HepG2 (cell line): ENCODE measurements around the gene DCUN1D3. TPM values are rescaled to one million over a fixed set of nuclear protein-coding genes. Genes with fewer than 3 reads are reported as not detected.

Experiments used
- FOXO4 ChIP-seq: sonication (generic); formaldehyde crosslinking; conservative IDR thresholded peaks from 2 replicates; pipeline ENCODE4 v1.8.1; 2023; ENCODE audit warnings: missing genetic modification reagents
- GABPA ChIP-seq, 2 experiments: IDR thresholded peaks; 2 replicates each; pipeline ENCODE4 v1.6.1; 2011 to 2016; ENCODE audit warnings: low read depth in 2 of 2, low read length in 1 of 2, missing biosample characterization in 1 of 2, missing genetic modification characterization in 1 of 2
- GLI4 ChIP-seq: sonication (generic); formaldehyde crosslinking; IDR thresholded peaks from 2 replicates; pipeline ENCODE4 v1.5.1; 2020; ENCODE audit warnings: missing genetic modification reagents, mild to moderate bottlenecking, moderate library complexity, borderline replicate concordance
- ISL2 ChIP-seq: sonication (generic); formaldehyde crosslinking; IDR thresholded peaks from 2 replicates; pipeline ENCODE4 v1.5.0; 2020; ENCODE audit warnings: missing genetic modification reagents
- KLF16 ChIP-seq, 2 experiments: sonication (generic) in 1 of 2; formaldehyde crosslinking in 1 of 2; IDR thresholded peaks; 2 replicates each; pipeline versions ENCODE4 v1.6.1 to v1.8.0; 2016 to 2023; ENCODE audit warnings: missing genetic modification reagents in 2 of 2, missing compliant biosample characterization in 1 of 2
- LBX2 ChIP-seq: sonication (generic); formaldehyde crosslinking; IDR thresholded peaks from 2 replicates; pipeline ENCODE4 v1.5.0; 2020; ENCODE audit warnings: missing genetic modification reagents, mild to moderate bottlenecking, borderline replicate concordance
- NAIF1 ChIP-seq: sonication (generic); formaldehyde crosslinking; IDR thresholded peaks from 2 replicates; pipeline ENCODE4 v1.5.0; 2020; ENCODE audit warnings: mild to moderate bottlenecking, missing genetic modification reagents, borderline replicate concordance
- SALL1 ChIP-seq: sonication (generic); formaldehyde crosslinking; IDR thresholded peaks from 2 replicates; pipeline ENCODE4 v1.8.0; 2022; ENCODE audit warnings: mild to moderate bottlenecking, missing genetic modification reagents
- SCMH1 ChIP-seq: sonication (generic); formaldehyde crosslinking; IDR thresholded peaks from 2 replicates; pipeline ENCODE4 v1.9.0; 2021; ENCODE audit warnings: missing genetic modification reagents, mild to moderate bottlenecking, borderline replicate concordance
- TRAFD1 ChIP-seq: sonication (generic); formaldehyde crosslinking; IDR thresholded peaks from 2 replicates; pipeline ENCODE4 v1.5.1; 2020; ENCODE audit warnings: missing genetic modification reagents, mild to moderate bottlenecking, borderline replicate concordance
- ZBTB20 ChIP-seq: sonication (generic); formaldehyde crosslinking; IDR thresholded peaks from 2 replicates; pipeline ENCODE4 v1.8.1; 2023; ENCODE audit warnings: missing genetic modification reagents, low read depth, mild to moderate bottlenecking, borderline replicate concordance
- ZBTB7B ChIP-seq: sonication (generic); formaldehyde crosslinking; IDR thresholded peaks from 2 replicates; pipeline ENCODE4 v1.4.0; 2020; ENCODE audit warnings: missing genetic modification reagents
- ZMAT3 ChIP-seq: sonication (generic); formaldehyde crosslinking; conservative IDR thresholded peaks from 2 replicates; pipeline ENCODE4 v1.7.0; 2021; ENCODE audit warnings: missing genetic modification reagents
- ZNF160 ChIP-seq: sonication (generic); formaldehyde crosslinking; IDR thresholded peaks from 2 replicates; pipeline ENCODE4 v1.8.0; 2022; ENCODE audit warnings: mild to moderate bottlenecking, inconsistent platforms, missing genetic modification reagents
- ZNF567 ChIP-seq: sonication (generic); formaldehyde crosslinking; IDR thresholded peaks from 2 replicates; pipeline ENCODE4 v1.8.1; 2023; ENCODE audit warnings: mild to moderate bottlenecking, missing genetic modification reagents, borderline replicate concordance
- ZNF580 ChIP-seq: IDR thresholded peaks from 2 replicates; pipeline ENCODE4 v1.6.1; 2016; ENCODE audit warnings: low read depth, borderline replicate concordance
- ZNF639 ChIP-seq: conservative IDR thresholded peaks from 2 replicates; pipeline ENCODE4 v1.6.1; 2018; ENCODE audit warnings: missing genetic modification reagents
- ZNF720 ChIP-seq: sonication (generic); formaldehyde crosslinking; IDR thresholded peaks from 2 replicates; pipeline ENCODE4 v1.4.0; 2020; ENCODE audit warnings: missing genetic modification reagents
- ZSCAN9 ChIP-seq: IDR thresholded peaks from 2 replicates; pipeline ENCODE4 v1.6.1; 2016; ENCODE audit warnings: borderline replicate concordance
- polyA plus RNA-seq, 8 experiments: library from polyadenylated mRNA; depleted of rRNA in 3 of 8; stranded (reverse) in 7 of 8; unstranded in 1 of 8; fragments of >200 nt; fragmentation: Illumina TruSeq in 4 of 8; extraction: Trizol in 4 of 8; gene quantifications; 2 replicates each; pipeline versions ENCODE4 v1.2.1 to v1.2.3, GENCODE V29; 2011 to 2016; ENCODE audit warnings: low read depth in 4 of 8, missing spikeins in 1 of 8, mixed read lengths in 1 of 8; ENCODE audit not compliant: insufficient read depth in 1 of 8
- total RNA-seq, 5 experiments: library from RNA; depleted of rRNA; stranded (reverse); fragments of >200 nt; fragmentation: Illumina TruSeq; extraction: Trizol; gene quantifications; 2 replicates each; pipeline ENCODE4 v1.2.3, GENCODE V29; 2016; ENCODE audit warnings: low read depth in 1 of 5
- TF ChIP-seq, protein P1 (sequence below): sonication (generic); formaldehyde crosslinking; IDR thresholded peaks from 2 replicates; pipeline ENCODE4 v1.8.1; 2023; ENCODE audit warnings: missing genetic modification reagents, mild to moderate bottlenecking, borderline replicate concordance
- TF ChIP-seq, protein P2 (sequence below): sonication (generic); formaldehyde crosslinking; IDR thresholded peaks from 2 replicates; pipeline ENCODE4 v1.4.0; 2020; ENCODE audit warnings: missing genetic modification reagents

The DCUN1D3 gene
- total and polyA plus RNA-seq, 2 of the 13 experiments (the other 11 are each of a cell fraction or from before 2014, with no cell fraction given), result 5.0 to 19.3 TPM

- TF ChIP-seq FOXO4 (CRISPR knock-in tag) (no peak), ZBTB20 (CRISPR knock-in tag) (no peak), ZSCAN9 (no peak), ZNF639 (CRISPR knock-in tag) (no peak; the same call in 1 of the 2 replicates), SCMH1 (CRISPR knock-in tag) (no peak), KLF16 (CRISPR knock-in tag; IDR thresholded peaks at IDR 0.05) (peak; percentile 48 to 73; a peak in 3 of 4 replicates), TRAFD1 (CRISPR knock-in tag) (no peak), ISL2 (CRISPR knock-in tag) (0 out of 2 replicates have a peak, but pooled peaks have one; percentile 50), SALL1 (CRISPR knock-in tag) (peak; percentile 68; the same call in 1 of the 2 replicates), LBX2 (CRISPR knock-in tag) (peak; percentile 67; the same call in 1 of the 2 replicates), GABPA (IDR thresholded peaks at IDR 0.05; ENCODE audit: low read depth, low read length) (no peak), GABPA (CRISPR knock-in tag; IDR thresholded peaks at IDR 0.05; ENCODE audit: low read depth) (no peak), ZNF567 (CRISPR knock-in tag) (no peak; the same call in none of the 2 replicates), NAIF1 (CRISPR knock-in tag) (0 out of 2 replicates have a peak, but pooled peaks have one; percentile 6), ZMAT3 (peak; percentile 87), ZNF720 (CRISPR knock-in tag) (0 out of 2 replicates have a peak, but pooled peaks have one; percentile 66), ZNF580 (CRISPR knock-in tag) (0 out of 2 replicates have a peak, but pooled peaks have one; percentile 68), ZBTB7B (CRISPR knock-in tag) (peak; percentile 32; the same call in 1 of the 2 replicates), GLI4 (0 out of 2 replicates have a peak, but pooled peaks have one; percentile 10), ZNF160 (no peak)
- TF ChIP-seq, protein P1, sequence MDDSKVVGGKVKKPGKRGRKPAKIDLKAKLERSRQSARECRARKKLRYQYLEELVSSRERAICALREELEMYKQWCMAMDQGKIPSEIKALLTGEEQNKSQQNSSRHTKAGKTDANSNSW (CRISPR knock-in tag), result no peak; the same call in 1 of the 2 replicates
- TF ChIP-seq, protein P2, sequence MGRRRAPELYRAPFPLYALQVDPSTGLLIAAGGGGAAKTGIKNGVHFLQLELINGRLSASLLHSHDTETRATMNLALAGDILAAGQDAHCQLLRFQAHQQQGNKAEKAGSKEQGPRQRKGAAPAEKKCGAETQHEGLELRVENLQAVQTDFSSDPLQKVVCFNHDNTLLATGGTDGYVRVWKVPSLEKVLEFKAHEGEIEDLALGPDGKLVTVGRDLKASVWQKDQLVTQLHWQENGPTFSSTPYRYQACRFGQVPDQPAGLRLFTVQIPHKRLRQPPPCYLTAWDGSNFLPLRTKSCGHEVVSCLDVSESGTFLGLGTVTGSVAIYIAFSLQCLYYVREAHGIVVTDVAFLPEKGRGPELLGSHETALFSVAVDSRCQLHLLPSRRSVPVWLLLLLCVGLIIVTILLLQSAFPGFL, result no peak
Observed at GRCh38 chr16:20899477-20900298, 470 bp downstream of the DCUN1D3 start (continued).
